Fibroblast of lung (primary cell): ENCODE results near the gene MAPK4.

Experiments
- EZH2 ChIP-seq: IDR thresholded peaks from 2 replicates; pipeline ENCODE4 v1.5.1; 2012; ENCODE audit warnings: low read length, control low read depth, mild to moderate bottlenecking; ENCODE audit errors: missing control alignments
- TF ChIP-seq, protein P1 (sequence below), 2 donors: IDR thresholded peaks in 1 of 2; conservative IDR thresholded peaks in 1 of 2; 1 replicate in 1 of 2; 2 replicates in 1 of 2; pipeline ENCODE4 v1.5.1; 2011 to 2012; ENCODE audit warnings: low read length in 2 of 2, control low read depth in 1 of 2, inconsistent platforms in 1 of 2, low read depth in 1 of 2, mild to moderate bottlenecking in 1 of 2

DNA sequence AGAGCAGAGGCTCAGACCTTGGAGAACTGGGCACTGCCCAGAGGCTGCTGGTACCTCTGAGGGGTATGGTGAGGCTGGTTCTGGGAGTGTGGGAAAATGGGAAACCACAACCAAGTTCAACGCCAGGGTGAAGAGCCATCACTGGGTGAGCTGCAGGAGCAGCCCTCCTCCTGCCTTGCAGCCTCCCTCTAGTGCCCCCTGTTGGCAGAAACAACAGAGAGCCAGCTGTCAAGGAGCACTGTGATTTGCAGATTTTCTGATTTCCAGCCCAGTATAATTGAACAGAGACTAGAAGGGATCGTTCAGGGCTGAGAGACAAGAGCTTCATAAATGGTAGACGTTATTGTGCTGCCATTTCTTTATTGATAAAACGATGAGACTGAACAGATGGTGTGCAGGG, 50.5 kb downstream of the MAPK4 start:
- TF ChIP-seq, protein P1, sequence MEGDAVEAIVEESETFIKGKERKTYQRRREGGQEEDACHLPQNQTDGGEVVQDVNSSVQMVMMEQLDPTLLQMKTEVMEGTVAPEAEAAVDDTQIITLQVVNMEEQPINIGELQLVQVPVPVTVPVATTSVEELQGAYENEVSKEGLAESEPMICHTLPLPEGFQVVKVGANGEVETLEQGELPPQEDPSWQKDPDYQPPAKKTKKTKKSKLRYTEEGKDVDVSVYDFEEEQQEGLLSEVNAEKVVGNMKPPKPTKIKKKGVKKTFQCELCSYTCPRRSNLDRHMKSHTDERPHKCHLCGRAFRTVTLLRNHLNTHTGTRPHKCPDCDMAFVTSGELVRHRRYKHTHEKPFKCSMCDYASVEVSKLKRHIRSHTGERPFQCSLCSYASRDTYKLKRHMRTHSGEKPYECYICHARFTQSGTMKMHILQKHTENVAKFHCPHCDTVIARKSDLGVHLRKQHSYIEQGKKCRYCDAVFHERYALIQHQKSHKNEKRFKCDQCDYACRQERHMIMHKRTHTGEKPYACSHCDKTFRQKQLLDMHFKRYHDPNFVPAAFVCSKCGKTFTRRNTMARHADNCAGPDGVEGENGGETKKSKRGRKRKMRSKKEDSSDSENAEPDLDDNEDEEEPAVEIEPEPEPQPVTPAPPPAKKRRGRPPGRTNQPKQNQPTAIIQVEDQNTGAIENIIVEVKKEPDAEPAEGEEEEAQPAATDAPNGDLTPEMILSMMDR (conservative IDR thresholded peaks at IDR 0.05 in 1 of 2, IDR thresholded peaks at IDR 0.05 in 1 of 2; ENCODE audit: low read depth in 1 of 2, low read length in 2 of 2) = no peak
- no peak for TF ChIP-seq EZH2
